HT-29 (cell line): ENCODE measurements around the gene STPG1. TPM values are rescaled to one million over a fixed set of nuclear protein-coding genes. Genes with fewer than 3 reads are reported as not detected.
"Not testable (repeated sequence)": the region's sequence is repeated elsewhere in the genome, so short reads cannot be mapped to it uniquely, and the experiment has no call there.

ENCODE experiments used
- DNase-seq: peaks from one replicate; pipeline ENCODE4 v3.0.0-alpha.2; 2015; ENCODE audit warnings: low spot score
- total RNA-seq: library from RNA; depleted of rRNA; stranded (reverse); fragments of >200 nt; shearing (Covaris generic); gene quantifications from 2 replicates; pipeline ENCODE4 v1.2.3, GENCODE V29; 2014; rRNA removed

Gene STPG1
- 5.3 and 5.4 TPM in 2 replicates for total RNA-seq

- DNase-seq: peak; percentile 99
These were observed at the start of gene STPG1 for GRCh38 chr1:24413350-24414163. Gene STPG1 (minus strand): TSS chr1:24413782. CDS start chr1:24401388, 12,394 bp downstream.

- DNase-seq: not testable (repeated sequence)
These were observed 48.5 kb upstream of the STPG1 start for GRCh38 chr1:24462128-24462527.

GRCh38 chr1:24459551-24460266, 46.1 kb upstream of the STPG1 start:
- no peak for DNase-seq

- no peak for DNase-seq
These were observed 44.3 kb upstream of the STPG1 start for GRCh38 chr1:24457866-24458265.

GRCh38 chr1:24455272-24455671, 41.7 kb upstream of the STPG1 start:
- DNase-seq: no peak

GRCh38 chr1:24454673-24455072, 41.1 kb upstream of the STPG1 start:
- DNase-seq: no peak

GRCh38 chr1:24452922-24453485, 39.4 kb upstream of the STPG1 start:
- no peak for DNase-seq

- no peak for DNase-seq
These were observed 38.2 kb upstream of the STPG1 start for GRCh38 chr1:24451746-24452145.

- DNase-seq: no peak
These were observed 37.3 kb upstream of the STPG1 start for GRCh38 chr1:24450857-24451397.

GRCh38 chr1:24450316-24450715, 36.7 kb upstream of the STPG1 start:
- no peak for DNase-seq

- DNase-seq: not testable (repeated sequence)
These were observed 32.9 kb upstream of the STPG1 start for GRCh38 chr1:24446446-24446845.

GRCh38 chr1:24443241-24443656, 29.7 kb upstream of the STPG1 start:
- DNase-seq: no peak

GRCh38 chr1:24442764-24443163, 29.2 kb upstream of the STPG1 start:
- DNase-seq: no peak

GRCh38 chr1:24441996-24442668, 28.6 kb upstream of the STPG1 start:
- no peak for DNase-seq

GRCh38 chr1:24441480-24441879, 27.9 kb upstream of the STPG1 start:
- no peak for DNase-seq

- DNase-seq: no peak
These were observed 26.9 kb upstream of the STPG1 start for GRCh38 chr1:24440436-24440835.

GRCh38 chr1:24438423-24438901, 24.9 kb upstream of the STPG1 start:
- no peak for DNase-seq

GRCh38 chr1:24437631-24438396, 24.2 kb upstream of the STPG1 start:
- DNase-seq: no peak

- no peak for DNase-seq
These were observed 22.3 kb upstream of the STPG1 start for GRCh38 chr1:24435782-24436365.

GRCh38 chr1:24427545-24427862, 13.9 kb upstream of the STPG1 start:
- no peak for DNase-seq
